GF-D8 (cell line): ENCODE measurements around the gene MYCN.

Experiments
- DNase-seq: peaks from one replicate; lab custom pipeline; 2025; lab: John Stamatoyannopoulos, UW

MYCN gene

DNA sequence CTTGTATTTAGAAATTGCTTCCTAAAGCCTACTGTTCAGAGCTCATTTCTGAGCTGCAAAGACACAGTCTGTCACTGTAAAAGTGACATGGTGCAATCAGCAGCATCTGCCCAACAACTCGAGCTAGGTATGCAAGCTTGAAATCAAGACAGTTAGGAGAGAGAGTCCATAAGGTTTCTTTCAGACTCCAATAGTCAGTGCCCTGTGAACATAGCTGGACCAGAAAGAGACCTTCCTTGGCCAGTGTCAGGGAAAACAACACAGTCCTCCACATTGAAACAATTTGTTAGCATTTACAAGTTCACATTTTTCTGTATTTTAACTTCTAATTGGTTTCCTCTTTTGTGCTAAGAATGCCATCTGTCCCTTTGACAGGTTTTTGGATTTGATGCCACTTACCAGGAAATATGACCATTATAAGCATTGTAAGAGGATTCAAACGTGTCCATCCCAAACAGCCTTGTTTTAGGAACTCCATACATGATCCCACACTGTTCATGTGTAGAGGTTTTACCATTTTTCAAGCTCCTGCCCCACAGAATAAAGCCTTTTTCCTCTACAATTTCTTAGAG, 8.9 kb upstream of the MYCN start:
- DNase-seq = no peak

DNA sequence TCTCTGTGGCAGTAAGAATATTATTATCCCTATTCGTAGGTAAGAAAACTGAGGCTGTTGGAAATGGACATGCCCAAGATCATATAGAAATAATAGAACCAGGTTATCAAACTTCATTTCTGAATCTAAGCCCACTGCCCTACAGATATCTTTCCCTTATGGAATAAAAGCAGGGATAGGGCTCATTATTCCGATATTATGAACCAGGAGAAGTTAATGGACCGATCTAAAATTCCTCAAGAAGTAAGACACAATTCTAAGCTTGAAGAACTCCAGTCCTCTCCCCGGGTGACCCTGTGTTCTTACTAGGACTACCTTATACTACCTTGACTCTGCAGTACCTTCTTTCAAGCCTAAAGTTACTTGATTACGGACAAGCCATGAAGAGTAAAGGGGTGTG, 8.4 kb upstream of the MYCN start:
- no peak for DNase-seq

DNA sequence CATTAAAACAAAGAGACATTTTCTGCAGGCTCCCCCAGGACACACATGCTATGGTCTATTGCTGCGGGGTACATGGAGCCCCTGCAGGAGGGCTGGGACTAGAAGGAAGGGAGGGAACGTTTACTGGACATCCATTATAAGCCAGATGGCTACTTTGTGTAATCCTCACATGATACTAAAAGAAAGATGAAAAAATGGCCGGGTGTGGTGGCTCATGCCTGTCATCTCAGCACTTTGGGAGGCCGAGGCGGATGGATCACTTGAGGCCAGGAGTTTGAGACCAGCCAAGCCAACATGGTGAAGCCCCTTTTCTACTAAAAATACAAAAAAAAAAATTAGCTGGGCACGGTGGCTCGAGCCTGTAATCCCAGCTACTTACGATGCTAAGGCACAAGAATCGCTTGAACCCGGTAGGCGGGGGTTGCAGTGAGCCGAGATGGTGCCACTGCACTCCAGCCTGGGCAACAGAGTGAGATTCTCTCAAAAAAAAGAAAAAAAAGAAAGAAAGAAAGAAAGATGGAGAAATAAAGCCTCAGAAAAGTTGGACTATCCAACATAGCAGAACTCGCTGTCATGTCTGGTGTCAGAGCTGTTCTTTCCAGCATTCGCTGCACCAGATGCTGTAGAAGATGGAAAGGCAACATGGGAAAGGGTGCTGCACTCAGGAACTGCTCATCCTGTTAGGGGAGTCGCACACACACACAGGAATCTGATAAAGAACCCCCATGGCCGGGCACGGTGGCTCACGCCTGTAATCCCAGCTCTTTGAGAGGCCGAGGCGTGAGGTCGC, 7.8 kb upstream of the MYCN start:
- DNase-seq = no peak

DNA sequence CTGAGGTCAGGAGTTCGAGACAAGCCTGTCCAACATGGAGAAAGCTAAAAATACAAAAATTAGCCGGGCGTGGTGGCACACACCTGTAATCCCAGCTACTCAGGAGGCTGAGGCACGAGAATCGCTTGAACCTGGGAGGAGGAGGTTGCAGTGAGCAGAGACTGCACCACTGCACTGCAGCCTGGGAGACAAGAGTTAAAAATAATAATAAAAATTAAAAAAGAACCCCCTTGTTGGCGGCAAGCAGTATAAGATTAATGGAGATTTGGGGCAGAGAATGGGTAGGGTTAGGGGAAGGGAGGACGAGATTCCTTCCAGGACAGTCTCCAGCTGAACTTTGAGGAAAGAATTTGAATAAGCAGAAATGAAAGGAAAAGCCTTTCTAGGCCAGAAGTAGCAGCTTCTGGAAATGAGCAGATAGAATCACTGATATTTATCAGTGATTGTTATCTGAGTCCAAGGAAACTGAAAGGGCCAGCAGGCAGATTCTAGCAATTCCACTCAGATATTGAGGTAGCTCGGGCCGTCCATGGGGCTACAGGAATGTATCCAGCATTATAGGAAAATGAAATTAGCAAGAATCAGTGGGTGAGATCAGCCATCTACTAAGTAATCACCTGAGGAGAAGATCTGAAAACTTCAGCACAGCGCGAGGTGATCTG, 7.0 kb upstream of the MYCN start:
- DNase-seq = no peak

DNA sequence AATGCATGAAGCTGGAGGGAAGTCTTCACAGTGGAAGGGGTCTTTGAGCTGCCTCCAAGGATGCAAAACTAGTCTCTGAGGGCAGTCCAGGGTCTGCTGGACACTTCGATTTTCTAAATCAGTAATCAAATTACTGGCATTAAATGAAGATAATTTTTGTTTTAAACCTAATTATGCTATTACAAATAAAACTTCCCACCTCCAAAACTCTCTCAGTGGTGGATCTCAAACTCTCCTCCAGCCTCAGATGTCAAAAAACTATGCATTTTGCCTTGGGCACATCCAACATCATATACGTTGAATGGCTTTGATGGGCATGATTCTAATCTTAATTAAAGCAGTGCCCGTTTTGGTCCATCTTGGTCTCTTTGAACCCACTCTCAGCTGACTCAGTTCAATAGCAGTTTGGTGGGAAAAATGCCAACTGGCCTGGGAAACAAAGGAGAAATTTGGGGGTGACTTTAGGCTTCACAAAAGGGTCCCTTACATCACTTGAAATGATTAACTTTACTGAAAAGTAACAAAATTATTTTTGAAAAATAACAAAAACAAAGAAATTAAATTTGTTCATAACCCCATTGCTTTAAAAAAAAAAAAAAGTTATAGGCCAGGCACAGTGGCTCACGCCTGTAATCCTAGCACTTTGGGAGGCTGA, 5.9 kb upstream of the MYCN start:
- DNase-seq = no peak

DNA sequence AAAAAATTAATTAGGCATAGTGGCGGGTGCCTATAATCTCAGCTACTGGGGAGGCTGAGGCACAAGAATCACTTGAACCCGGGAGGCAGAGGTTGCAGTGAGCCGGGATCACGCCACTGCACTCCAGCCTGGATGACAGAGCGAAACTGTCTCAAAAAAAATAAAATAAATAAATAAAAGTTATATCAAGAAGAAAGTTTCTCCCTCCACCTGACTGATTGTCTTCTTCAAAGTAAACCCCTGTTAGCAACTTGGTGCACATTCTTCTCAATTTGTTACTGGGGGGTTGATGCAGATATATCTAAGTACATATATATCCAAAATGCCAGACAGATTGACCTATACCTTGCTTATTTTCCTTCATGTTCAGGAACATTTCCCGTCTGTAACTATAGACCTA, 5.2 kb upstream of the MYCN start:
- DNase-seq = no peak

DNA sequence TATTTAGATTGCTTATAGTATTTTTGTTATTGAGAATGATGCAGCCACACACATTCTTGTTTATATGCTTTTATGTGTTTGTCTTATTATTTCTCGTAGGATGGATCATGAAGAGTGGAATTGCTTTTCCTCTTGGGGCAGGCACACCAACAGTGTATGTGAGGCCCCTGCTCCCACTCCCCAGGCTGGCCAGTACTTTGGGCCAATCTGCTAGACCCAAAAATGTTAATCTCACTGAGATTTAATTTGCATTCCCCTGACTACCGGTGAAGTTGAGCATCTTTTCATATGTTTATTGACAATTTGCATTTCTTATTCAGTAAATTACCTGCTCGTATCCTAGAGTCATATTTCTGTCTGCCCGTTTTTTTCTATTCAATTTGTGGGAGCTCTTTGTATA, 4.7 kb upstream of the MYCN start:
- no peak for DNase-seq

DNA sequence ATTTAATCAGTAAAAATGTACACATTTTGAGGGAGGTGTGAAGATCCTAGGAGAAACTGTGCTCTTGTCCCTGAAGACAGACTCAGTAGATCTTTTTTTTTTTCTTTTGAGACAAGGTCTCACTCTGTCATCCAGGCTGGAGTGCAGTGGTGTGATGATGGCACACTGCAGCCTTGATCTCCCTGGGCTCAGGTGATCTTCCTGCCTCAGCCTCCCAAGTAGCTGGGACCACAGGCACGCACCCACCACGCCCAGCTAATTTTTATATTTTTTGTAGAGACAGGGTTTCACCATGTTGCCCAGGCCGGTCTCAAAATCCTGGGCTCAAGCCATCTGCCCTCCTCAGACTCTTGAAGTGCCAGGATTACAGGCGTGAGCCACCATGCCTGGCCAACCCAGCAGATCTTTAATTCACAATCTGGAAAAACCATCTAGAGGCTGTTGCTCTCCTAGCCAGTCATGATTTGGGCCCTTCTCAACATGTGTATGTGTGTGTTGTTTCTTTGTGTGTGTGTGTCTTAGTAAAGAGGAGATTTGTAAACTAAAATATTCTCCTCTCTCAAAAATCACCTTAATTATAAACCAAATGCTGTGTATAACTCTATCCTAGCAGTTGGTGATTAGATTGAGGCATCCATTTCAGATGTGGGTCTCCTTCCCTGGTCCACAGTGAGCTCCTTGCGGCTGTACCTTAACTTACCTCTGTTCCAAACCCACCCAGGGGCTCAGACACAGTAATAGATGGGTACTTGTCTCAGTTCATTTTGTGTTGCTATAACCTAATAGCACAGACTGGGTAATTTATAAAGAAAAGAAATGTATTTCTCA, 3.9 kb upstream of the MYCN start:
- no peak for DNase-seq

DNA sequence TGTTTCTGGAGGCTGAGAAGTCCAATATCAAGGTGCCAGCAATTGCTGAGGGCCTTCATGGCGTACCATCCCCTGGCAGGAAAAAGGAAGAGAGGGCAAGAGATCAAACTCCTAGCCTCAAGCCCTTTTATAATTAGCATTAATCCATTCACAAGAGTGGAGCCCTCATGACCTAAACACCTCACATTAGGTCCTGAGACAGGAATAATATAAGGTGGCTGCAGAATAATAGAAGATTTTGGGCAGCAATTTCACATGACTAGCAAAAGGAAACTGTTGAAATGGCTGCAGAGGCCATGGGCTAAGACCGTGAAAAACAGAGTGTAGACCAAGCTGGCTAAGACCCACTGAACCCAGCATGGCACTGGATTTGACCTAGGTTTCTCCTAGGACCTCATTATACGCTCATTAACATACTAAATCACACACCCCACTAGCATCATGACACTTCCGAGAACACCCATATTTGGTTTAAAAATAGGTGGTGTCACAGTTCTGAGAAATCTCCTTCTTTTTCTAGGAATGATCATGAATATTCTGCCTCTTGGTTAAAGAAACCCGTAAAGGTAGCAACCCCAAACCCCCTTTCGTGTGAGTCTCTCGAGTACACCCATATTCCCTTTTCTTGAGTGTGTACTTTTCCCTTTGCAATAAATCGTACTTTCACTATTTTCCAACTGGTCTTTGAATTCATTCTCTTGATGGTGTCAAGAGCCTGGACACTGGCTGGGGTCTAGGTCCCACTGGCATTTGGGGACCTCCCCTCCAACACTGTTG, 3.1 kb upstream of the MYCN start:
- no peak for DNase-seq

DNA sequence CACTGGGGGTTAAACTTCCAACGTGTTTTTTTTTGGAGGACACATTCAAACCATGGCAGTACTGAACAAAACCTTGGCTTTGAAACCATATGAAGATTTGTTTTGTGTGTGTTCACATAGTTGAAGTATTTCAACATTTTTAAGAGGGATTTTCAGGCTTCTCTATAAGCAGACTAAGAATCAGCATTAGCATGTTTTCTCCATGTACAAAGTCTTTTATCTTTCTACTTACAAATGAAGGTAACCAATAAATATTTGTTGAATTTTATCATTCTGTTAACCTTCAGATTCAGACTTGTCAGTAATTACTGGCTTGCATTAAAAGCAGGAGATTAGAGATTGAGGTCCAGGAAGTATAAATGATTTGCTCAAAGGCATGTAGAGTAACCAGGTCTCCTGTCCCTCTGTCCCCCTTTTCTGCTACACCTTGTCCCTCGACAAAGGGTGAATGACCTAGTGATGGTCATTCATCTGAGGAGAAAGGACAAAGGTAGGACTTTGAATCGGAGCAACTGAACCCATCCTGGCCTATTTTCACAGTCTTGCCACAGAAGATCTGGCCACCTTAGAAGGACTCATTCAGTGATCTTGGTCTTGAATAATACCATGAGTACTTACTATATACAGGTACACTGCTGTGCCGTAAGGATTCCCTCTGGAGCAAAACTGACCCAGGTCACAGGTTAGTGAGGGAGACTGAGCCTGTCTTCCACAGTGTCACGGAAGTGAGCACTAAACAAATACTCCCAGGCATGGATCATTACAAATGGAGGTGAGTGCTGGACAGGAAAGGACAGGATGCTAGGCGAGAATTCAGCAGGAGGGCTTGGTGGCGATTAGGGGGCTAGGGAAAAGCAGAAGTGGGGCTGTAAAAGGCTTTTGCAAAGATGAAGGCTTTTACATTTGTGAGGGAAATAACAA, 2.2 kb upstream of the MYCN start:
- no peak for DNase-seq

DNA sequence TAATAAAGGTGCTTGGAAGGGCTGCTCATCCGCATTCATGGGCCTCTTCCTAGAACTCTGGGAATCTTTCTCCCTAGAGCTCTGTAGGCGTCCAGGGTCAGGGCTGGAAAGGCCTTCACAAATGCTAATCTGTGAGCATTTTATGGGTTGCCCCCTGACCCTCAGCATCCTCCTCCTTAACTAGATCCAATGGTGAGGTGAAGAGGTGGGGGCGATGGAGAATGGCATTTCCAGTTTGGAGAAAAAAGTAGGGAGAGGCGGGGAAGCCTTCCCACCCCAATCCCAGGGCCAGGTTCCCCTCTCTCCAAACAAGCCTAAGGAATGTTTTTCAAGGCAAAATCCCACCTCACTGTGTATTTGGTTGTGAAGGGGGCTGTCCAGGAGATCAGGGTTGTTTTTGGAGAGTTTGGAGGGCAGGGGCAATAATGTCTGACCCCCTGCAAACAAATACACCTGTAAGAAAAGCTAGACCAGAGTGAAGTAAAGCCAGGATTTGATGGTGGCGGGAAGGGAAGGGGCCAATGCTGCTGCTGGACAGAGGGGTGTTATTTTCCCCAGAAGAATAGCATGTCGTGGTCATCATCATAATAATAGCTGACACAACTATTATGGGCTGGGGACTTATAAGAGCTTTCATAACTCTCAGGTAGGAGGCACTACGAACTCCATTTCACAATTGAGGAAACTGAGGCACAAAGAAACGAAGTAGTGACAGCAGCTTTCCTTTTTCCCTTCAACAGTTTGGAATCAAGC, 1.4 kb upstream of the MYCN start:
- DNase-seq = no peak

DNA sequence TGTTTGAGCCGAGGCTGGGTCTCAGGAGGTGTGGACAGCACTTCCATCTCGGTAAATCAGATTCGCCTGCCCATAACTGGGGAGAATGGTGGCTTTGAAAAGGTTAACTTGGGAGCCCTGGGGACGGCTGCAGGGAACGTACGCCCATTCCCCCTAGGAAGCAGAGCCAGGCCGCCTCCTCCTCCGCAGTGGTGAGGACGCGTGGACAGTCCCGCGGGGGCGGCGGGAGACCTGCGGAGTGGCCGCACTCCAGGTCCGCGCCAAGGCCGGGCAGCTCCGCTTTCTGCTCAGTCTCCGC, 845 bp upstream of the MYCN start:
- DNase-seq = no peak

DNA sequence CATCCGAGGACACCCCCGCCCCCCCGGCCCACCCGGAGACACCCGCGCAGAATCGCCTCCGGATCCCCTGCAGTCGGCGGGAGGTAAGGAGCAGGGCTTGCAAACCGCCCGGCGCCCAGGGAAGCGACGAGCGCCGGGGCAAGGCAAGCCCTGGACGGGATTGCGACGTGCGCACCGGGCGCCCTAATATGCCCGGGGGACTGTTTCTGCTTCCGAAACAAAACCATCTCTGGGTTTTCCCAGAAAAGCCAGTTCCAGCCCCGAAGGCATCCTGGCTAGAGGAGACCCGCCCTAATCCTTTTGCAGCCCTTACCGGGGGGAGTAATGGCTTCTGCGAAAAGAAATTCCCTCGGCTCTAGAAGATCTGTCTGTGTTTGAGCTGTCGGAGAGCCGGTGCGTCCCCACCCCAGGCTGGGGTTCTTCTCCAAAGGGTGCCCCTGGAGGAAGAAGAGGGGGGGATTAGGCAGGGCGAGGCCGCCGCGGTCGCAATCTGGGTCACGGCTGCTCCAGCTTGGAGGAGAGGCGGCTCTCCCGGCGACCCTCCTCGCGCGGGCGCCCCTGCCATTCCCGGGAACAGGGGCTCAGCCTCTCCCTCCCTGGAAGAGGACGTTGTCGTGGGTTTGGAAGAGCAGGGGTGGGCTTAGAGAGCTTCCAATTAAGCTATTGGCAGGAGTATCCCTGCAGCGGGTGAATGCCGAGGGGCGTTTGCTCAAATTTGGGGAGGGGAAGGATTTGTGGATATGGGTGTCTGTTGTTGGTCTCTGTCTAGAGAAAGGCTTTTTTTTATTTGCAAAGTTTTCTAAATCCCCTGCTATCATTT, 521 bp downstream of the MYCN start:
- DNase-seq = no peak

DNA sequence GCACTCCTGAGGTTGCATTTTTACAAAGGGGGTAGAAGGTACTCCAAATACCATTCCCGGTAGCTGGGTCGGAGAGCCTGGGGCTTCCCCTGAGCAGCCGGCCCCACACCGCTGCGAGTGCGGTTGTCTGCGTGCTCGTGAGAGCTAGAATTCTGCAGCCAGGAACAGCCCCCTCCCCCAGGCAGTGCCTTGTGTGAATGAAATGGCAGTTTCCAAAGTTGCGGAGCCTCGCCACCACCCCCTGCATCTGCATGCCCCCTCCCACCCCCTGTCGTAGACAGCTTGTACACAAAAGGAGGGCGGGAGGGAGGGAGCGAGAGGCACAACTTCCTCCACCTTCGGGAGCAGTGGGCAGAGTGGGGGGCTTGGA, 1.1 kb downstream of the MYCN start:
- no peak for DNase-seq

DNA sequence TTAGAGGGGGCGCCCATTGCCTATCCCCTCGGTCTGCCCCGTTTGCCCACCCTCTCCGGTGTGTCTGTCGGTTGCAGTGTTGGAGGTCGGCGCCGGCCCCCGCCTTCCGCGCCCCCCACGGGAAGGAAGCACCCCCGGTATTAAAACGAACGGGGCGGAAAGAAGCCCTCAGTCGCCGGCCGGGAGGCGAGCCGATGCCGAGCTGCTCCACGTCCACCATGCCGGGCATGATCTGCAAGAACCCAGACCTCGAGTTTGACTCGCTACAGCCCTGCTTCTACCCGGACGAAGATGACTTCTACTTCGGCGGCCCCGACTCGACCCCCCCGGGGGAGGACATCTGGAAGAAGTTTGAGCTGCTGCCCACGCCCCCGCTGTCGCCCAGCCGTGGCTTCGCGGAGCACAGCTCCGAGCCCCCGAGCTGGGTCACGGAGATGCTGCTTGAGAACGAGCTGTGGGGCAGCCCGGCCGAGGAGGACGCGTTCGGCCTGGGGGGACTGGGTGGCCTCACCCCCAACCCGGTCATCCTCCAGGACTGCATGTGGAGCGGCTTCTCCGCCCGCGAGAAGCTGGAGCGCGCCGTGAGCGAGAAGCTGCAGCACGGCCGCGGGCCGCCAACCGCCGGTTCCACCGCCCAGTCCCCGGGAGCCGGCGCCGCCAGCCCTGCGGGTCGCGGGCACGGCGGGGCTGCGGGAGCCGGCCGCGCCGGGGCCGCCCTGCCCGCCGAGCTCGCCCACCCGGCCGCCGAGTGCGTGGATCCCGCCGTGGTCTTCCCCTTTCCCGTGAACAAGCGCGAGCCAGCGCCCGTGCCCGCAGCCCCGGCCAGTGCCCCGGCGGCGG, 1.7 kb downstream of the MYCN start:
- DNase-seq = no peak

DNA sequence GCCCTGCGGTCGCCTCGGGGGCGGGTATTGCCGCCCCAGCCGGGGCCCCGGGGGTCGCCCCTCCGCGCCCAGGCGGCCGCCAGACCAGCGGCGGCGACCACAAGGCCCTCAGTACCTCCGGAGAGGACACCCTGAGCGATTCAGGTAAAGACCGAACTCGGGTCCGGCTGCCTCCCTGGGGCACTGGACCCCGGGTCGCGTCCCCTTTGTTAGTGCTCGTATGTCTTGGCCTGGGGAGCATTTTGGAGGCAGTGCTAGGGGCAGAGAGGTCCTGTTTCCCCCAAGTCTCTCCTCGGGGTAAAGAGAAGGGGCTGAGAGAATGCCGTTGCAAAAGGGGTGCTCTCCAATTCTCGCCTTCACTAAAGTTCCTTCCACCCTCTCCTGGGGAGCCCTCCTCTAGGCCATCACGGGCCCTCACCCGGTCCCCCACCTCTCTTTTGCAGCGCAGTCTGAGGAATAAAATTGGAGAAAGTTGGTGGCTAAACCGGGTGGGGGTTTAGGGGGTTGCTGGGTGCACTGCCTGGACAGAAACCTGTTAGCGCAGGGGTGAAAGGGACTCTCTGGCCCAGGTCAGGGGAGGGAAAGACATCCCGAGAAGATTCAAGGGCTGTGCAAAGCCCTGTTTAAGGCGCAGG, 2.5 kb downstream of the MYCN start:
- no peak for DNase-seq
